KMS-11 (cell line): Measurements from ENCODE around the gene BCAT1.

ENCODE experiments used
- H2AFZ ChIP-seq: fragments of 200-600 bp; sonication (generic); 2 replicates; pipeline ENCODE4 v1.6.1; 2016; ENCODE audit warnings: antibody characterized with exemption, mixed run types, low read depth
- H3K27ac ChIP-seq: fragments of 200-600 bp; sonication (generic); 2 replicates; pipeline ENCODE4 v1.6.1; 2016; ENCODE audit warnings: mild to moderate bottlenecking, mixed run types
- H3K27me3 ChIP-seq: fragments of 200-600 bp; sonication (generic); 2 replicates; pipeline ENCODE4 v1.6.1; 2017; ENCODE audit warnings: mild to moderate bottlenecking, low read depth, mixed run types, moderate library complexity; ENCODE audit not compliant: insufficient read depth
- H3K36me3 ChIP-seq: fragments of 200-600 bp; sonication (generic); 2 replicates; pipeline ENCODE4 v1.6.1; 2017; ENCODE audit warnings: mild to moderate bottlenecking, mixed run types; ENCODE audit not compliant: insufficient read depth
- H3K4me1 ChIP-seq: fragments of 200-600 bp; sonication (generic); 2 replicates; pipeline ENCODE4 v1.6.1; 2016; ENCODE audit warnings: mild to moderate bottlenecking, low read depth, mixed run types; ENCODE audit not compliant: poor library complexity, severe bottlenecking
- H3K4me2 ChIP-seq: fragments of 200-600 bp; sonication (generic); 2 replicates; pipeline ENCODE4 v1.7.0; 2016; ENCODE audit warnings: mild to moderate bottlenecking, mixed run types
- H3K4me3 ChIP-seq: fragments of 200-600 bp; sonication (generic); IDR thresholded peaks from 2 replicates; pipeline ENCODE4 v1.6.1; 2017; ENCODE audit warnings: low read depth, low read length, mixed read lengths; ENCODE audit not compliant: insufficient read depth
- H3K79me2 ChIP-seq: fragments of 200-600 bp; sonication (generic); 2 replicates; pipeline ENCODE4 v1.6.1; 2016; ENCODE audit warnings: low read depth, mixed run types; ENCODE audit not compliant: insufficient read depth
- H3K9ac ChIP-seq: fragments of 200-600 bp; sonication (generic); 2 replicates; pipeline ENCODE4 v1.6.1; 2016; ENCODE audit warnings: mild to moderate bottlenecking, mixed run types
- H4K20me1 ChIP-seq: fragments of 200-600 bp; sonication (generic); 2 replicates; pipeline ENCODE4 v1.6.1; 2016; ENCODE audit warnings: mild to moderate bottlenecking, mixed run types; ENCODE audit not compliant: insufficient read depth
- TF ChIP-seq, protein P1 (sequence below): fragments of 200-600 bp; sonication (generic); conservative IDR thresholded peaks from 2 replicates; pipeline ENCODE4 v1.6.1; 2017; ENCODE audit warnings: low read depth, mild to moderate bottlenecking, antibody characterized with exemption, low read length, moderate library complexity, mixed read lengths

Gene BCAT1

DNA sequence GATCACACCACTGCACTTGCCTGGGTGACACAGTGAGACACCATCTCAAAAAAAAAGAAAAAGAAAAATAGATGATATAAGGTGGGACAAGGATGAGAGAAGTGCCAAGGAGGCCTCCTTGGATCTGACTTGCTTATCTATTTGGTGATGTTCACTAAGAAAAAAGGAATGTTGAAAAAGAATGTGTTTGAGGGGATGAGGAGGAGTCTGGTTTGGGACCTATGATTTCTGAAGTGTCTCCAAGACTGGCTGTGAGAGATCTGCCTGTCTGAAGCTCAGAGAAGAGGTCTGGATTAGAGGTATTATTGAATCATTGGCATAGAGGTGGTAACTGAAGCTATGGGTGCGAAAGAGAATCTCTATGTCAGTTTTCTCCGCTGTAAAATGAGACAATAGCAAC is 42.8 kb downstream of the BCAT1 start:
- H3K79me2 ChIP-seq, result no peaks in the 10 kb centered on the region
- TF ChIP-seq, protein P1, sequence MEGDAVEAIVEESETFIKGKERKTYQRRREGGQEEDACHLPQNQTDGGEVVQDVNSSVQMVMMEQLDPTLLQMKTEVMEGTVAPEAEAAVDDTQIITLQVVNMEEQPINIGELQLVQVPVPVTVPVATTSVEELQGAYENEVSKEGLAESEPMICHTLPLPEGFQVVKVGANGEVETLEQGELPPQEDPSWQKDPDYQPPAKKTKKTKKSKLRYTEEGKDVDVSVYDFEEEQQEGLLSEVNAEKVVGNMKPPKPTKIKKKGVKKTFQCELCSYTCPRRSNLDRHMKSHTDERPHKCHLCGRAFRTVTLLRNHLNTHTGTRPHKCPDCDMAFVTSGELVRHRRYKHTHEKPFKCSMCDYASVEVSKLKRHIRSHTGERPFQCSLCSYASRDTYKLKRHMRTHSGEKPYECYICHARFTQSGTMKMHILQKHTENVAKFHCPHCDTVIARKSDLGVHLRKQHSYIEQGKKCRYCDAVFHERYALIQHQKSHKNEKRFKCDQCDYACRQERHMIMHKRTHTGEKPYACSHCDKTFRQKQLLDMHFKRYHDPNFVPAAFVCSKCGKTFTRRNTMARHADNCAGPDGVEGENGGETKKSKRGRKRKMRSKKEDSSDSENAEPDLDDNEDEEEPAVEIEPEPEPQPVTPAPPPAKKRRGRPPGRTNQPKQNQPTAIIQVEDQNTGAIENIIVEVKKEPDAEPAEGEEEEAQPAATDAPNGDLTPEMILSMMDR, result no peak
- H3K27me3 ChIP-seq, result no peaks in the 10 kb centered on the region
- H3K4me2 ChIP-seq, result no peak overlapping the region
- H3K4me3 ChIP-seq, result no peak overlapping the region
- H3K36me3 ChIP-seq, result no peaks in the 10 kb centered on the region
- no peak overlapping the region for H3K27ac ChIP-seq
- H3K9ac ChIP-seq, result no peak overlapping the region
- H4K20me1 ChIP-seq, result no peaks in the 10 kb centered on the region
- no peak overlapping the region for H2AFZ ChIP-seq
- H3K4me1 ChIP-seq, result no peaks in the 10 kb centered on the region

DNA sequence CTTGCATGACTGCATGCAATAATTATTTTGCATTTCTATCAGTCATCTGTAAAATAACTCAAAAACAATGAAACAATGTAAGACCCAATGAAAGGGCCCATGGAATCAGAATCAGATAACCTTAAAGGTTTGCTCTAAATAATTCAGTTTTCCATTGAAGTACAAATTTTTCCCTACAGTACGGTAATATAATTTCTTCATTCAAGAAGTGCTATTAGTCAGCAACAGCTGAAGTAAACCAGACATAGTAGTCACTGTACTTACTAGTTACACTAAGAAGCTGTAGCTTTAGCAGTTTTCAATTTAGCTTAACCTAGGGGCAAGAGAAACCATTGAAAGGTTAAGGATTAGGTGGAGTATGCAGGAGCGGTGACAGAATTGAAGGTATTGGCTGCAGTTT is 43.5 kb downstream of the BCAT1 start:
- Histone ChIP-seq H4K20me1 (no peaks in the 10 kb centered on the region), H3K79me2 (no peaks in the 10 kb centered on the region), H3K27ac (no peak overlapping the region), H3K36me3 (no peaks in the 10 kb centered on the region), H3K27me3 (no peaks in the 10 kb centered on the region), H3K4me1 (no peaks in the 10 kb centered on the region), H3K4me2 (no peak overlapping the region), H2AFZ (no peak overlapping the region), H3K9ac (no peak overlapping the region), H3K4me3 (no peak overlapping the region)
- TF ChIP-seq, protein P1, result no peak

DNA sequence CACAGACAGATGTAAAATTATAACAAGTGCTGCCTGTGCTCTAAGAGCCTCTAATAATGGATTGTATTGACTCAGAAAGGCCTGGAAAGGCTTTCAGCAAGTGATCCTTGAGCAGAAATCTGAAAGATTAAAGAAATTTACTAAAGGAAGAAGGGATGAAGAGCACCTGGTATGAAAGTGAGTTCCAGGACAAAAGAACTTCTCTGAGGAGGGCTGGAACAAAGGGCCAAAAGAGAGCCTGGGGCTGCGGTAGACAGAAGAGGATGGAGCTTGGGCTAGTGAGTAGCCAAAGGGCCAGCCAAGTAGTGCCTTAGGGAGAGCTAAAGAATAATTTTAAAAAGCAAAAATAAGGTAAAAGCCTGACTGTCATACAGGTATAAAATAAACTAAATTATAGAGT is 44.0 kb downstream of the BCAT1 start:
- Histone ChIP-seq H3K79me2 (no peaks in the 10 kb centered on the region), H3K27me3 (no peaks in the 10 kb centered on the region), H3K4me3 (no peak overlapping the region)

DNA sequence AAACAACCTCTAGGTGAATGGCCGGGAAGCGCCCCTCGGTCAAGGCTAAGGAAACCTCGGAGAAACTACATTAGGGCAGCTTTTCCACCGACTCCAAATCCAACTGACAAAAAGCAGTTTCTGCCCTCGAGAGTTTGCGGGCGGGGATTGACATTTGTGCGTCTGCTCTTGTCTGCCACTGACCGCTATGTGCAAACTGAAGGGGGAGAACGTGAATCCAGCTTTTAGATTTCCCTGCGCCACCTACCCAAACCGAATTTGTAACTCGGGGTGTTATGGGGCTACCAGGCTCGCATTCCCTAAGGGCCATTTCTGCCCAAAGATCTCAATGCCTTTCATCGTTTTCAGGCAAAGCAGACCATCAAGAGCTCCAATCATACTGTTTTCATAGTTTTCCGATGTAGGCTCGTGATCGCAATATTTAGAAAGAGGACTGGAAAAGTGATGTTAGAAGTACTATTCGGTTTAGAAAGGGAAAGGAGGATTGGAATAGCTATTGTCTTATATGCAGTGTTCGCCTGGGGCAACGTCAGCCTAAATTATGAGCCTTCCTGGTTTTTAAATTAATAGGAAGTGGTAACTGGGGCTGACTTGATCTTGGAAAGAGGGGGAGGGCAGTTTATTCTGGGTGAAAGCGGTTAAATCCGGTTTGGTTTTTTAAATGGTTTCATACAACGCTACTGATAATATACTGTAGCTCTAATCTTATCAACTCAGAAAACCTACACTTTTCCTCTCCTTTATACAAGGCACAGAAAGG is 45.4 kb downstream of the BCAT1 start:
- TF ChIP-seq, protein P1, result no peak
- H4K20me1 ChIP-seq, result no peaks in the 10 kb centered on the region
- no peaks in the 10 kb centered on the region for H3K36me3 ChIP-seq
- H3K4me2 ChIP-seq, result no peak overlapping the region
- H3K27me3 ChIP-seq, result no peaks in the 10 kb centered on the region
- H3K79me2 ChIP-seq, result no peaks in the 10 kb centered on the region
- no peaks in the 10 kb centered on the region for H3K4me1 ChIP-seq
- H2AFZ ChIP-seq, result no peak overlapping the region
- no peak overlapping the region for H3K27ac ChIP-seq
- H3K9ac ChIP-seq, result no peak overlapping the region
- no peak overlapping the region for H3K4me3 ChIP-seq

More for the DNA sequence above, 44.0 kb downstream of the BCAT1 start:
- Histone ChIP-seq H3K27ac (no peak overlapping the region), H4K20me1 (no peaks in the 10 kb centered on the region), H3K9ac (no peak overlapping the region), H3K4me1 (no peaks in the 10 kb centered on the region), H3K4me2 (no peak overlapping the region), H2AFZ (no peak overlapping the region), H3K36me3 (no peaks in the 10 kb centered on the region)
- TF ChIP-seq, protein P1, result no peak
